Sigmoid colon (tissue), 3 donors: ENCODE measurements around the gene NCAN.

Source experiments
- POLR2A ChIP-seq, 2 donors: fragments of 450-650 bp; IDR thresholded peaks; one replicate each; pipeline ENCODE4 v1.6.1; 2016; ENCODE audit warnings: antibody characterized with exemption in 2 of 2, mild to moderate bottlenecking in 2 of 2, moderate library complexity in 2 of 2
- TF ChIP-seq, protein P1 (sequence below), 4 experiments: fragments of 450-650 bp in 3 of 4; fragments of 200-600 bp in 1 of 4; IDR thresholded peaks; one replicate each; pipeline ENCODE4 v1.5.1; 2016 to 2019; ENCODE audit warnings: antibody characterized with exemption in 4 of 4, mild to moderate bottlenecking in 3 of 4, moderate library complexity in 2 of 4

- TF ChIP-seq, protein P1, sequence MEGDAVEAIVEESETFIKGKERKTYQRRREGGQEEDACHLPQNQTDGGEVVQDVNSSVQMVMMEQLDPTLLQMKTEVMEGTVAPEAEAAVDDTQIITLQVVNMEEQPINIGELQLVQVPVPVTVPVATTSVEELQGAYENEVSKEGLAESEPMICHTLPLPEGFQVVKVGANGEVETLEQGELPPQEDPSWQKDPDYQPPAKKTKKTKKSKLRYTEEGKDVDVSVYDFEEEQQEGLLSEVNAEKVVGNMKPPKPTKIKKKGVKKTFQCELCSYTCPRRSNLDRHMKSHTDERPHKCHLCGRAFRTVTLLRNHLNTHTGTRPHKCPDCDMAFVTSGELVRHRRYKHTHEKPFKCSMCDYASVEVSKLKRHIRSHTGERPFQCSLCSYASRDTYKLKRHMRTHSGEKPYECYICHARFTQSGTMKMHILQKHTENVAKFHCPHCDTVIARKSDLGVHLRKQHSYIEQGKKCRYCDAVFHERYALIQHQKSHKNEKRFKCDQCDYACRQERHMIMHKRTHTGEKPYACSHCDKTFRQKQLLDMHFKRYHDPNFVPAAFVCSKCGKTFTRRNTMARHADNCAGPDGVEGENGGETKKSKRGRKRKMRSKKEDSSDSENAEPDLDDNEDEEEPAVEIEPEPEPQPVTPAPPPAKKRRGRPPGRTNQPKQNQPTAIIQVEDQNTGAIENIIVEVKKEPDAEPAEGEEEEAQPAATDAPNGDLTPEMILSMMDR (IDR thresholded peaks at IDR 0.05), result no peak
- no peak for TF ChIP-seq POLR2A (IDR thresholded peaks at IDR 0.05)
Measured at GRCh38 chr19:19258589-19259338, 47.0 kb downstream of the NCAN start.
